ENCODE data around the gene RRM1. TPM values are rescaled to one million over a fixed set of nuclear protein-coding genes. Genes with fewer than 3 reads are reported as not detected.

RRM1 gene
- total RNA-seq, 4 donors from 2014 or later, result 25.3 to 35.6 (median 34.0) TPM

GRCh38 chr11:4187055-4187988, 92.7 kb downstream of the RRM1 start:
- Histone ChIP-seq H3K9me3 (no peaks in the 10 kb centered on the region), H3K27ac (peak overlapping the region in 1 of 3 donors; percentile 63)
- 1 to 2% methylated on average over 23 of the region's 83 CpGs for WGBS, 2 donors

More at GRCh38 chr11:4187055-4187988, 92.7 kb downstream of the RRM1 start:
- peak; percentile 98 for DNase-seq
- Histone ChIP-seq H3K36me3 (no peaks in the 10 kb centered on the region), H3K27me3 (no peaks in the 10 kb centered on the region), H3K4me3 (replicated peaks in 1 of 3) (peak overlapping the region; percentile 39 to 43 (median 40)), H3K4me1 (peaks cover 0 to 5% of the 10 kb centered on the region in 2 donors)
- intact Hi-C loops (cut with DNase I), result loop anchor here (5.0 kb wide), 2 partner anchors 305 to 355 kb away; no protein-coding TSS in a partner anchor
- TF ChIP-seq POLR2A (IDR thresholded peaks at IDR 0.05), result no peak
- TF ChIP-seq, protein P1, sequence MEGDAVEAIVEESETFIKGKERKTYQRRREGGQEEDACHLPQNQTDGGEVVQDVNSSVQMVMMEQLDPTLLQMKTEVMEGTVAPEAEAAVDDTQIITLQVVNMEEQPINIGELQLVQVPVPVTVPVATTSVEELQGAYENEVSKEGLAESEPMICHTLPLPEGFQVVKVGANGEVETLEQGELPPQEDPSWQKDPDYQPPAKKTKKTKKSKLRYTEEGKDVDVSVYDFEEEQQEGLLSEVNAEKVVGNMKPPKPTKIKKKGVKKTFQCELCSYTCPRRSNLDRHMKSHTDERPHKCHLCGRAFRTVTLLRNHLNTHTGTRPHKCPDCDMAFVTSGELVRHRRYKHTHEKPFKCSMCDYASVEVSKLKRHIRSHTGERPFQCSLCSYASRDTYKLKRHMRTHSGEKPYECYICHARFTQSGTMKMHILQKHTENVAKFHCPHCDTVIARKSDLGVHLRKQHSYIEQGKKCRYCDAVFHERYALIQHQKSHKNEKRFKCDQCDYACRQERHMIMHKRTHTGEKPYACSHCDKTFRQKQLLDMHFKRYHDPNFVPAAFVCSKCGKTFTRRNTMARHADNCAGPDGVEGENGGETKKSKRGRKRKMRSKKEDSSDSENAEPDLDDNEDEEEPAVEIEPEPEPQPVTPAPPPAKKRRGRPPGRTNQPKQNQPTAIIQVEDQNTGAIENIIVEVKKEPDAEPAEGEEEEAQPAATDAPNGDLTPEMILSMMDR (IDR thresholded peaks at IDR 0.05), result peak; percentile 71 to 98 (median 94)

Other genes with a start within 250 kb of the RRM1 start
- gene STIM1, start 239.1 kb upstream of the RRM1 start, total RNA-seq, result 10 to 100 TPM; 54.3 to 89.2 (median 71.0) TPM